GM18519 (cell line): ENCODE results near the gene DDIT3.
"Not testable (repeated sequence)": the region's sequence is repeated elsewhere in the genome, so short reads cannot be mapped to it uniquely, and the experiment has no call there.

Experiments
- ATAC-seq: cut with Tn5 transposase; IDR thresholded peaks from one replicate; pipeline ENCODE4 v1.9.1; 2021; ENCODE audit warnings: mild to moderate bottlenecking, moderate library complexity; ENCODE audit not compliant: unreplicated experiment, low FRiP score

The DDIT3 gene

DNA sequence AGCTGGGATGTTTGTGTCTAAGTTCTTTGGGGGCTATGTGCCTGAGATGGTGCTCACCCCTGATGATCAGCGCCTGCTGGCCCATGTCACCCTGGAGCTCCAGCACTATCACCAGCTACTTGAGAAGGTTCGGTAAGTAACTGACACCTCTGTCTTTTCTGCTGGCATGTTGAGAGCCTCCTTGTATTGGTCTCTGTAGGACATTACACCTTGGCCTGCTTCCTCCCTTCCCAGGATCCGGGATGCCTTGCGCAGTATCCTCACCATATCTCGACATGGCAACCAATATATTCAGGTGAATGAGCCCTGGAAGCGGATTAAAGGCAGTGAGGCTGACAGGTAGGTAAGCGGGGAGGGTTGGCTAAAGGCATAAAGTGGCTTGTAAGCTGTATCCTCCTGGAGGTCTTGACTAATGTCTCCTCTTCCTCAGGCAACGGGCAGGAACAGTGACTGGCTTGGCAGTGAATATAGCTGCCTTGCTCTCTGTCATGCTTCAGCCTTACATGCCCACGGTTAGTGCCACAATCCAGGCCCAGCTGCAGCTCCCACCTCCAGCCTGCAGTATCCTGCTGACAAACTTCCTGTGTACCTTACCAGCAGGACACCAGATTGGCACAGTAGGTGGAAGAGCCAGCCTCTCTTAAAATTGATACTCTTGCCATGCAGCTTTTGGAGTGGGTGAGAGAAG, 5.5 kb downstream of the DDIT3 start:
- no peak for ATAC-seq

- not testable (repeated sequence) for ATAC-seq
Observed at GRCh38 chr12:57514246-57514645, 6.1 kb downstream of the DDIT3 start.

GRCh38 chr12:57513677-57514076, 6.6 kb downstream of the DDIT3 start:
- ATAC-seq: not testable (repeated sequence)

DNA sequence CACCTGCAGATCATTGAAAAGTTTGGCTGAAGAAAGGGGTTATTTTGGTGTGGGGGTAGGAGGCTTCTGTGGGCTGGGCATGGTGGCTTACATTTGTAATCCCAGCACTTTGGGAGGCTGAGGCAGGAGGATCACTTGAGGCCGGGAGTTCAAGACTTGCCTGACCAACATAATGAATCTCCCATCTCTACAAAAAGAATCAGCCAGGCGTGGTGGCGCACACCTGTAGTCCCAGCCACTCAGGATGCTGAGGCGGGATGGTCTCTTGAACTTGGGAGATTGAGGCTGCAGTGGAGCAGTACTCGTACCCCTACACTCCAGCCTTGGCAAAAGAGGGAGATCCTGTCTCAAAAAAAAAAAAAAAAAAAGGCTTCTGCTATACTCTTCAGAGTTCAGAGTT, 7.0 kb downstream of the DDIT3 start:
- ATAC-seq: no peak

GRCh38 chr12:57512665-57513064, 7.6 kb downstream of the DDIT3 start:
- no peak for ATAC-seq

GRCh38 chr12:57511588-57512325, 8.6 kb downstream of the DDIT3 start:
- no peak for ATAC-seq

DNA sequence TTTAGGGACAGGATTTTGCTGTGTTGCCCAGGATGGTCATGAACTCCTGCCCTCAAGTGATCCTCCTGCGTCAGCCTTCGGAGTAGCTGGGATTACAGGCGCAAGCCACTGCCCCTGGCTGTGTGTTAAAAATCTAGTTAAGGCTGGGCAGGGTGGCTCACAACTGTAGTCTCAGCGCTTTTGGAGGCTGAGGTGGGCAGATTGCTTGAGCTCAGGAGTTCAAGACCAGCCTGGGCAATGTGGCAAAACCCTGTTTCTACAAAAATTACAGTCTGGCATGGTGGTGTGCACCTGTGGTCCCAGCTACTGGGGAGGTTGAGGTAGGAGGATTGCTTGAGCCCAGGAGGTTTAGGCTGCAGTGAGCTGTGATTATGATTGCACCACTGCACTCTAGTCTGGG, 9.2 kb downstream of the DDIT3 start:
- ATAC-seq: no peak

DNA sequence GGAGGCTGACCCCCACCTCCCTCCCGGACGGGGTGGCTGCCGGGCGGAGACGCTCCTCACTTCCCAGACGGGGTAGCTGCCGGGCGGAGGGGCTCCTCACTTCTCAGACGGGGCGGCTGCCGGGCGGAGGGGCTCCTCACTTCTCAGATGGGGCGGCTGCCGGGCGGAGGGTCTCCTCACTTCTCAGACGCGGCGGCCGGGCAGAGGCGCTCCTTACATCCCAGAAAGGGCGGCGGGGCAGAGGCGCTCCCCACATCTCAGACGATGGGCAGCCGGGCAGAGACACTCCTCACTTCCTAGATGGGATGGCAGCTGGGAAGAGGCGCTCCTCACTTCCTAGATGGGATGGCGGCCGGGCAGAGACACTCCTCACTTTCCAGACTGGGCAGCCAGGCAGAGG, 12.5 kb downstream of the DDIT3 start:
- not testable (repeated sequence) for ATAC-seq

- not testable (repeated sequence) for ATAC-seq
Observed at GRCh38 chr12:57506541-57506940, 13.8 kb downstream of the DDIT3 start.

GRCh38 chr12:57502311-57502969, 17.9 kb downstream of the DDIT3 start:
- ATAC-seq: not testable (repeated sequence)

DNA sequence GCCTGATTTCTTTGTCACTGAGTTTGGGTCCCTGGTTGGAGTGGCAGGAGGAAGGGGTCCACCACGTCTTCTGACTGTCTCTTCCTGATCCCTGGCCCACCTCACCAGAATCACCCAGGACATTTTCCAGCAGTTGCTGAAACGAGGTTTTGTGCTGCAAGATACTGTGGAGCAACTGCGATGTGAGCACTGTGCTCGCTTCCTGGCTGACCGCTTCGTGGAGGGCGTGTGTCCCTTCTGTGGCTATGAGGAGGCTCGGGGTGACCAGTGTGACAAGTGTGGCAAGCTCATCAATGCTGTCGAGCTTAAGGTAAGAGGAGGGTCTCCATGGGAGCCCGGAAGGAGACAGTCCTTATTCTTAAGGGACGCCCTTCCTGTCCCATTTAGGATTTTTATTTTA, 20.1 kb downstream of the DDIT3 start:
- ATAC-seq: no peak

DNA sequence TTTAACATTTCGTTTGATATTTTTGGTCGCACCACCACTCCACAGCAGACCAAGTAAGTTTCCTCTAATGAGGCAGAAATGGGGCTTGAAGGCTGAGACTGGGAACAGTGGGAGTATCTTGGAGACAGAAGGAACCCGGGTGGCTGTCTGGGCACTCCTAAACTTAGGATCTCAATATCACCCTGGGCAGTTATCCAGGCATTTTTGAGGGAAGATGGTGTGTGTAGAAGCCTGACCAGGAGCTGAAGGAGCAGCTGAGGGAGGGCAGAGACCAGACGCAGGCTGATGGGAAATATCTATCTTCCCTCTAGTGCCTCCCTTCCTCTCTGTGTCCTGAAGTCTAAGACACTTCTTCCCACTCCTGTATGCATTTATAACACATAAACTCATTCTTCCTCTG, 21.7 kb downstream of the DDIT3 start:
- no peak for ATAC-seq

DNA sequence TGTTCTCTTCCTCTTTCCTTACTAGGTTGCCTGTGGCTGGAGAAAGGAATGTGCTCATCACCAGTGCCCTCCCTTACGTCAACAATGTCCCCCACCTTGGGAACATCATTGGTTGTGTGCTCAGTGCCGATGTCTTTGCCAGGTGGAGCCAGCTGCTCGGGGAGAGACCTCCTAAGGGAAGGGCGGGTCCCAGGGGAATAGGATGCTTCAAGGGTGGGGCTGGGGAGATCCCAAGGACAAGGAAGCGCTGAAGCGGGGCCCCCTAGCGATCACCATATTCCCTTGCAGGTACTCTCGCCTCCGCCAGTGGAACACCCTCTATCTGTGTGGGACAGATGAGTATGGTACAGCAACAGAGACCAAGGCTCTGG, 22.2 kb downstream of the DDIT3 start:
- no peak for ATAC-seq

GRCh38 chr12:57497223-57498131, 22.8 kb downstream of the DDIT3 start:
- no peak for ATAC-seq

DNA sequence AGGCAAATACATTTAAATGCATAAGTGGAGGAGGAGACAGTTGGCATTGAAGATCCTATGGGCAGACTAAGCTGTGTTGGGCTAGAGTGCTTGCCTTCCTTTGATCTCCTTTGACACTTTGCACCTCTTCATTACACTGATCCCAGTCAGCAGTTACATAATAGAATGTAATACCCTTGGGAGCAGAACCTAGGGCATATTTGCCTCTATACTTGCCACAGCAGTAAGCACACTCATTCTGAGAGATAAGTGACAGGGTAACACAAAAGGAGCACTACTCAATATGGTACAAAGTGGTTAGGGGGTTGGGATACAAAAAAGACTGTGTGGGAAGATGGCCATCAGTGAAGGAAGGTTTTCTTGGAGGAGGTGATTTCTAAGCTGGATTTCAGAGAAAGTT, 23.5 kb downstream of the DDIT3 start:
- ATAC-seq: no peak

DNA sequence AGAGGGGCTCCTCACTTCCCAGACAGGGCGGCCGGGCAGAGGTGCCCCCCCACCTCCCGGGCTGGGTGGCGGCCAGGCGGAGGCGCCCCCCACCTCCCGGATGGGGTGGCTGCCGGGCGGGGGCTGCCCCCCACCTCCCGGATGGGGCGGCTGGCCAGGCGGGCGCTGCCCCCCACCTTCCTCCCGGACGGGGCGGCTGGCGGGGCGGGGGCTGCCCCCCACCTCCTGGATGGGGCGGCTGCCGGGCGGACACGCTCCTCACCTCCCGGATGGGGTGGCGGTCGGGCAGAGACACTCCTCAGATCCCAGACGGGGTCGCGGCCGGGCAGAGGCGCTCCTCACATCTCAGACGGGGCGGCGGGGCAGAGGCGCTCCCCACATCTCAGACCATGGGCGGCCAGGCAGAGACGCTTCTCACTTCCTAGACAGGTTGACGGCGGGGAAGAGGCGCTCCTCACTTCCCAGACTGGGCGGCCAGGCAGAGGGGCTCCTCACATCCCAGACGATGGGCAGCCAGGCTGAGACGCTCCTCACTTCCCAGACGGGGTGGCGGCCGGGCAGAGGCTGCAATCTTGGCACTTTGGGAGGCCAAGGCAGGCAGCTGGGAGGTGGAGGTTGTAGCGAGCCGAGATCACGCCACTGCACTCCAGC, 25.1 kb downstream of the DDIT3 start:
- ATAC-seq: not testable (repeated sequence)

DNA sequence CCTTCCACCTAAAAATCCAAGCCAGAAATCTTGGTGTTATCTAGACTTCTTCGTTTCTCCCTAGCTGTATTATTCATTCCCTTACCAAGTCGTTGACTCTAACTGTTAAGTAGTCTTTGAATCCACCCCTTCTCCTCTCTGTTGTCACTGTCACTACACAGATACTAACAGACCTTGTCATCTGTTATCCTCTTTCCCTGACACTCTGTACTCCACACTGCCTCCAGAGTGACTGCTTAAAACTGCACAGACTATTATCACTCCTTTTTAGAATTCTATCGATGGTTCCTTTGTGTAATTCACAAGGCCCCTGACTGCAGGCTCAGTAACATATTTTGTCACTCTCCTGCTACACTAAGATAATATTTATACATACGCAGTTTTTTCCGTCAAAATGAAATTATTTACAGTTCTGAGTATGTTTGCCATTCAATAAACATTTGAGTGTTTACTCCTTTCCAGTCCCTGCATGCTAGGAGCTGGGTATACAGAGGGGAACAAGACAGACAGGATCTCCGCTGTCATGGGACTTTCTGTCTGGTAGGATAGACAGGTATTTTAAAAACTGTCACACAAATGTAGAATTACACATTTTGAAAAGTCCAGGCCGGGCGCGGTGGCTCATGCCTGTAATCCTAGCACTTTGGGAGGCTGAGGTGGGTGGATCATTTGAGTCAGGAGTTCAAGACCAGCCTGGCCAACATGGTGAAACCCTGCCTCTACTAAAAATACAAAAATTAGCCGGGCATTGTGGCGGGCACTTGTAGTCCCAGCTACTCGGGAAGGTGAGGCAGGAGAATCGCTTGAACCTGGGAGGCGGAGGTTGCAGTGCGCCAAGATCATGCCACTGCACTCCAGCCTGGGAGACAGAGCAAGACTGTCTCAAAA, 28.7 kb downstream of the DDIT3 start:
- no peak for ATAC-seq

GRCh38 chr12:57490126-57490525, 30.2 kb downstream of the DDIT3 start:
- ATAC-seq: no peak

GRCh38 chr12:57489157-57489641, 31.1 kb downstream of the DDIT3 start:
- no peak for ATAC-seq
